HepG2 (cell line): ENCODE measurements around the gene STX1B. TPM values are rescaled to one million over a fixed set of nuclear protein-coding genes. Genes with fewer than 3 reads are reported as not detected.

ENCODE experiments used
- BORCS8-MEF2B ChIP-seq: sonication (generic); formaldehyde crosslinking; IDR thresholded peaks from 2 replicates; pipeline ENCODE4 v1.8.0; 2022; ENCODE audit warnings: mild to moderate bottlenecking, missing genetic modification reagents
- CHD4 ChIP-seq: fragments of 200-600 bp; sonication (generic); IDR thresholded peaks from 2 replicates; pipeline ENCODE4 v1.7.0; 2017; ENCODE audit warnings: mild to moderate bottlenecking, low read length, borderline replicate concordance
- CREB1 ChIP-seq, 2 experiments: fragments of 450-650 bp in 1 of 2; IDR thresholded peaks; 2 replicates each; pipeline ENCODE4 v1.6.1; 2016 to 2017; ENCODE audit warnings: control low read depth in 1 of 2, mild to moderate bottlenecking in 1 of 2, missing compliant biosample characterization in 1 of 2, missing genetic modification characterization in 1 of 2
- DDIT3 ChIP-seq: sonication (generic); formaldehyde crosslinking; IDR thresholded peaks from 2 replicates; pipeline ENCODE4 v1.4.0; 2020; ENCODE audit warnings: mild to moderate bottlenecking, missing genetic modification reagents
- DNMT3B ChIP-seq: conservative IDR thresholded peaks from 2 replicates; pipeline ENCODE4 v1.6.1; 2016; ENCODE audit warnings: missing biosample characterization, control low read depth
- ELF3 ChIP-seq: IDR thresholded peaks from 2 replicates; pipeline ENCODE4 v1.6.1; 2016; ENCODE audit warnings: missing genetic modification reagents, missing compliant biosample characterization
- HNF1B ChIP-seq: sonication (generic); formaldehyde crosslinking; IDR thresholded peaks from 2 replicates; pipeline ENCODE4 v1.5.1; 2020; ENCODE audit warnings: mild to moderate bottlenecking, moderate library complexity, missing genetic modification reagents
- KAT2B ChIP-seq: fragments of 150-350 bp; IDR thresholded peaks from 2 replicates; pipeline ENCODE4 v1.6.1; 2014; ENCODE audit warnings: low read depth, low read length, borderline replicate concordance
- MAFG ChIP-seq: sonication (generic); formaldehyde crosslinking; IDR thresholded peaks from 2 replicates; pipeline ENCODE4 v1.5.1; 2020; ENCODE audit warnings: mild to moderate bottlenecking, missing genetic modification reagents
- MBD4 ChIP-seq: IDR thresholded peaks from 2 replicates; pipeline ENCODE4 v1.6.1; 2012; ENCODE audit warnings: low read length, inconsistent platforms, borderline replicate concordance
- MBNL3 ChIP-seq: fragments of 250-450 bp; sonication (Bioruptor Pico); conservative IDR thresholded peaks from 2 replicates; pipeline ENCODE4 v1.8.0; 2022; ENCODE audit warnings: mild to moderate bottlenecking, inconsistent platforms
- NFIB ChIP-seq: sonication (generic); formaldehyde crosslinking; IDR thresholded peaks from 2 replicates; pipeline ENCODE4 v1.9.0; 2021; ENCODE audit warnings: missing genetic modification reagents, mild to moderate bottlenecking, borderline replicate concordance
- PCBP1 ChIP-seq: fragments of 200-400 bp; formaldehyde crosslinking; IDR thresholded peaks from 2 replicates; pipeline ENCODE4 v1.6.1; 2017; ENCODE audit warnings: mild to moderate bottlenecking, low read depth, low read length, borderline replicate concordance
- RARA ChIP-seq: IDR thresholded peaks from 2 replicates; pipeline ENCODE4 v1.6.1; 2016; ENCODE audit warnings: missing genetic modification reagents, missing compliant biosample characterization
- SAP130 ChIP-seq: IDR thresholded peaks from 2 replicates; pipeline ENCODE4 v1.6.1; 2016; ENCODE audit warnings: low read depth
- SMYD3 ChIP-seq: sonication (generic); formaldehyde crosslinking; IDR thresholded peaks from 2 replicates; pipeline ENCODE4 v1.8.1; 2023; ENCODE audit warnings: mild to moderate bottlenecking, missing genetic modification reagents
- SP4 ChIP-seq: sonication (generic); formaldehyde crosslinking; IDR thresholded peaks from 2 replicates; pipeline ENCODE4 v1.8.1; 2023; ENCODE audit warnings: mild to moderate bottlenecking, missing genetic modification reagents
- THAP7 ChIP-seq: sonication (generic); formaldehyde crosslinking; IDR thresholded peaks from 2 replicates; pipeline ENCODE4 v1.8.1; 2023; ENCODE audit warnings: mild to moderate bottlenecking, missing genetic modification reagents
- TOE1 ChIP-seq: sonication (generic); formaldehyde crosslinking; IDR thresholded peaks from 2 replicates; pipeline ENCODE4 v1.4.0; 2020; ENCODE audit warnings: mild to moderate bottlenecking, missing genetic modification reagents
- TP53 ChIP-seq: sonication (generic); formaldehyde crosslinking; conservative IDR thresholded peaks from 2 replicates; pipeline ENCODE4 v1.4.0; 2020; ENCODE audit warnings: missing genetic modification reagents
- ZC3H4 ChIP-seq: sonication (generic); formaldehyde crosslinking; IDR thresholded peaks from 2 replicates; pipeline ENCODE4 v1.4.0; 2020; ENCODE audit warnings: missing genetic modification reagents, borderline replicate concordance
- ZKSCAN5 ChIP-seq: sonication (generic); formaldehyde crosslinking; IDR thresholded peaks from 2 replicates; pipeline ENCODE4 v1.5.1; 2020; ENCODE audit warnings: mild to moderate bottlenecking, missing genetic modification reagents
- ZNF234 ChIP-seq: sonication (generic); formaldehyde crosslinking; conservative IDR thresholded peaks from 2 replicates; pipeline ENCODE4 v1.5.1; 2020; ENCODE audit warnings: mild to moderate bottlenecking, missing genetic modification reagents
- ZNF326 ChIP-seq: sonication (generic); formaldehyde crosslinking; IDR thresholded peaks from 2 replicates; pipeline ENCODE4 v1.4.0; 2020; ENCODE audit warnings: missing genetic modification reagents, borderline replicate concordance
- ZNF451 ChIP-seq: sonication (generic); formaldehyde crosslinking; IDR thresholded peaks from 2 replicates; pipeline ENCODE4 v1.5.0; 2020; ENCODE audit warnings: mild to moderate bottlenecking, missing genetic modification reagents
- ZNF589 ChIP-seq: sonication (generic); formaldehyde crosslinking; conservative IDR thresholded peaks from 2 replicates; pipeline ENCODE4 v1.8.0; 2022; ENCODE audit warnings: mild to moderate bottlenecking, moderate library complexity, missing genetic modification reagents
- ZNF7 ChIP-seq: IDR thresholded peaks from 2 replicates; pipeline ENCODE4 v1.6.1; 2016; ENCODE audit warnings: missing biosample characterization, missing genetic modification reagents
- ZNF749 ChIP-seq: sonication (generic); formaldehyde crosslinking; IDR thresholded peaks from 2 replicates; pipeline ENCODE4 v1.8.0; 2022; ENCODE audit warnings: mild to moderate bottlenecking, missing genetic modification reagents, moderate library complexity, borderline replicate concordance
- ZNF891 ChIP-seq: sonication (generic); formaldehyde crosslinking; IDR thresholded peaks from 2 replicates; pipeline ENCODE4 v1.5.0; 2020; ENCODE audit warnings: mild to moderate bottlenecking, missing genetic modification reagents
- polyA plus RNA-seq, 8 experiments: library from polyadenylated mRNA; depleted of rRNA in 3 of 8; stranded (reverse) in 7 of 8; unstranded in 1 of 8; fragments of >200 nt; fragmentation: Illumina TruSeq in 4 of 8; extraction: Trizol in 4 of 8; gene quantifications; 2 replicates each; pipeline versions ENCODE4 v1.2.1 to v1.2.3, GENCODE V29; 2011 to 2016; ENCODE audit warnings: low read depth in 4 of 8, missing spikeins in 1 of 8, mixed read lengths in 1 of 8; ENCODE audit not compliant: insufficient read depth in 1 of 8
- total RNA-seq, 5 experiments: library from RNA; depleted of rRNA; stranded (reverse); fragments of >200 nt; fragmentation: Illumina TruSeq; extraction: Trizol; gene quantifications; 2 replicates each; pipeline ENCODE4 v1.2.3, GENCODE V29; 2016; ENCODE audit warnings: low read depth in 1 of 5
- TF ChIP-seq, protein P1 (sequence below): sonication (generic); formaldehyde crosslinking; IDR thresholded peaks from 2 replicates; pipeline ENCODE4 v1.4.0; 2020; ENCODE audit warnings: missing genetic modification reagents; ENCODE audit errors: not compliant biosample characterization

Gene STX1B
- total and polyA plus RNA-seq, 2 of the 13 experiments (the other 11 are each of a cell fraction or from before 2014, with no cell fraction given) = 2.1 to 3.0 TPM

GRCh38 chr16:31001507-31002249 is 8.8 kb downstream of the STX1B start (continued):
- TF ChIP-seq KAT2B = no peak
- no peak for TF ChIP-seq CREB1 (IDR thresholded peaks at IDR 0.05)
- no peak for TF ChIP-seq CREB1 (CRISPR knock-in tag; IDR thresholded peaks at IDR 0.05)
- TF ChIP-seq ZNF7 (CRISPR knock-in tag) = no peak
- no peak for TF ChIP-seq SP4 (CRISPR knock-in tag)
- TF ChIP-seq, protein P1, sequence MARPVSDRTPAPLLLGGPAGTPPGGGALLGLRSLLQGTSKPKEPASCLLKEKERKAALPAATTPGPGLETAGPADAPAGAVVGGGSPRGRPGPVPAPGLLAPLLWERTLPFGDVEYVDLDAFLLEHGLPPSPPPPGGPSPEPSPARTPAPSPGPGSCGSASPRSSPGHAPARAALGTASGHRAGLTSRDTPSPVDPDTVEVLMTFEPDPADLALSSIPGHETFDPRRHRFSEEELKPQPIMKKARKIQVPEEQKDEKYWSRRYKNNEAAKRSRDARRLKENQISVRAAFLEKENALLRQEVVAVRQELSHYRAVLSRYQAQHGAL (CRISPR knock-in tag) = no peak
- TF ChIP-seq MAFG (CRISPR knock-in tag) = no peak
- TF ChIP-seq DDIT3 = no peak
- TF ChIP-seq MBNL3 (CRISPR knock-in tag) = no peak
- no peak for TF ChIP-seq ZC3H4 (CRISPR knock-in tag)
- TF ChIP-seq ZNF749 (CRISPR knock-in tag) = no peak
- no peak for TF ChIP-seq MBD4
- no peak for TF ChIP-seq ZNF451
- TF ChIP-seq BORCS8-MEF2B = peak; percentile 54; the same call in 1 of the 2 replicates
- TF ChIP-seq SAP130 (CRISPR knock-in tag) = peak; percentile 66
- TF ChIP-seq ZNF234 (CRISPR knock-in tag) = no peak
- TF ChIP-seq ELF3 (CRISPR knock-in tag) = peak; percentile 52
- TF ChIP-seq RARA (CRISPR knock-in tag) = peak; percentile 68
- TF ChIP-seq SMYD3 = no peak
- TF ChIP-seq TOE1 (CRISPR knock-in tag) = no peak
- TF ChIP-seq TP53 (CRISPR knock-in tag) = no peak
- TF ChIP-seq ZNF326 (CRISPR knock-in tag) = no peak
- TF ChIP-seq NFIB (CRISPR knock-in tag) = no peak
- no peak for TF ChIP-seq DNMT3B (CRISPR knock-in tag)
- TF ChIP-seq ZKSCAN5 (CRISPR knock-in tag) = no peak
- TF ChIP-seq ZNF589 (CRISPR knock-in tag) = no peak
- TF ChIP-seq CHD4 = no peak
- no peak for TF ChIP-seq THAP7 (CRISPR knock-in tag)
- no peak for TF ChIP-seq HNF1B (CRISPR knock-in tag)
- no peak for TF ChIP-seq ZNF891
- 0 out of 2 replicates have a peak, but pooled peaks have one; percentile 51 for TF ChIP-seq PCBP1
